ENCODE data around the gene UBE2U.

GRCh38 chr1:64161357-64161941 is 42.0 kb upstream of the UBE2U start:
- no peak for TF ChIP-seq POLR2A (IDR thresholded peaks at IDR 0.05)
- TF ChIP-seq CTCF (IDR thresholded peaks at IDR 0.05): no peak

All from adrenal gland (tissue), 5 donors.